Stimulated activated naive B cell treated with anti-CD40 and anti-IgM and Interleukin-4, amounts not matched to agents 10 μg/mL and 1 μg/mL and 100 μg/mL, for 72 hours (primary cell): ENCODE measurements around the gene F7.
"Not testable (repeated sequence)": the region's sequence is repeated elsewhere in the genome, so short reads cannot be mapped to it uniquely, and the experiment has no call there.

Experiments
- ATAC-seq, 2 donors: fragments of 150-1000 bp; cut with Tn5 transposase; replicated peaks; 2 replicates each; pipeline ENCODE4 v1.10.0; 2021; ENCODE audit warnings: moderate library complexity in 1 of 2
- DNase-seq: peaks from one replicate; pipeline ENCODE4 v3.0.0; 2021
- H3K27ac Mint-ChIP-seq: one replicate; pipeline ENCODE4 v1.8.0; 2022; ENCODE audit warnings: mild to moderate bottlenecking, mixed read lengths
- H3K27me3 Mint-ChIP-seq, 2 donors: one replicate each; pipeline ENCODE4 v1.8.0; 2022; ENCODE audit warnings: mixed read lengths in 2 of 2
- H3K36me3 Mint-ChIP-seq, 2 donors: one replicate each; pipeline ENCODE4 v1.8.0; 2022; ENCODE audit warnings: mixed read lengths in 2 of 2, mild to moderate bottlenecking in 1 of 2
- H3K4me1 Mint-ChIP-seq, 2 donors: one replicate each; pipeline ENCODE4 v1.8.0; 2022; ENCODE audit warnings: mixed read lengths in 2 of 2, mild to moderate bottlenecking in 1 of 2
- H3K4me3 Mint-ChIP-seq, 2 donors: one replicate each; pipeline ENCODE4 v1.8.0; 2022; ENCODE audit warnings: mild to moderate bottlenecking in 2 of 2, mixed read lengths in 2 of 2, moderate library complexity in 1 of 2
- H3K9me3 Mint-ChIP-seq, 2 donors: one replicate each; pipeline ENCODE4 v1.8.0; 2022; ENCODE audit warnings: mixed read lengths in 2 of 2, mild to moderate bottlenecking in 1 of 2

F7 gene

GRCh38 chr13:113077953-113078901 lies 27.4 kb upstream of the F7 start:
- Mint-ChIP-seq H3K36me3 (peaks cover 28 to 30% of the 10 kb centered on the region in 2 donors), H3K27me3 (no peaks in the 10 kb centered on the region), H3K4me1 (no peaks in the 10 kb centered on the region), H3K27ac (no peak overlapping the region), H3K9me3 (no peaks in the 10 kb centered on the region), H3K4me3 (no peak overlapping the region)
- no peak for DNase-seq
- ATAC-seq: no peak

DNA sequence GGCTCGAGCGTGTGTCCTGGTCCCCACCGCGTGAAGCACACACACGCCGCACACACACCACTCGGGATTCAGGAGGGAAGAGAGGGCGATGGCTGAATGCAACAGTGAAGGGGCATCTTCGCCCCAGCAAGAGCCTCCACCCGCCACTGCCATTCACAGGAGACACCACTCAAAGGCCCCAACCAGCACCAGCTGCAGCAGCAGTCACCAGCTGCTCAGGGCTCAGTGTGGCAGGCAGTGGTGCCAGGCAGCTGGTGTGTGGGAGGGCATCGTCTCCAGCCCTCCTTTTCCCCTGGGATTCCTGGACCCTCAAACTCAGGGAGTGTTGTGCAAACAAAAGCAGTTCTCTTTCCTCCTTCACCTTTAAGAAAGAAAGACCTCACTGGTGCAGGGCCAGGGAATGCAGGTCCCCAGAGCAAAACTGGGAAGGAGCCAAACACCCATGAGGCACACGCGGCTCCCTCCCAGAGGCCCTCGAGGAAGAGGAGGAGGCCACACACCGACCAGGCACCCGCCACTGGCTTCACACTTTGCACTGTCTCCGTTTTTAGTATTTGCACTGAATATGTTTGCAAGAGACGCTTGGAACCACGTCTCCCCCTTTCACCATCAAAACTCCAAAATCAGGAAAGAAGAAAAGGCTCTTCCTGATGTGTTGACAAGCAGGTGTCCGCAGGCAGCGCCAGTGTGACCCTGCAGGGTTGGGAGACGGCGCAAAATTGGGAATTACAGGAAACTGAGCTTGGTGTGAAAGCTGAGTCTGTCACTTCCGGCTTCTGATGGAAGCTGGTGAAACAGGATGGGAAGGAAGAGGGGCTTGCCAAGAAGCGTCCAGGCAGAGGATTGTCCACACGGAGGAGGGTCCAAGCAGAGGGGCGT lies 26.4 kb upstream of the F7 start:
- no peak overlapping the region for H3K27ac Mint-ChIP-seq
- peaks cover 26 to 28% of the 10 kb centered on the region in 2 donors for H3K36me3 Mint-ChIP-seq
- H3K4me1 Mint-ChIP-seq: no peaks in the 10 kb centered on the region
- ATAC-seq (no peak), DNase-seq (no peak)
- no peak overlapping the region for H3K4me3 Mint-ChIP-seq
- no peaks in the 10 kb centered on the region for H3K27me3 Mint-ChIP-seq
- no peaks in the 10 kb centered on the region for H3K9me3 Mint-ChIP-seq

DNA sequence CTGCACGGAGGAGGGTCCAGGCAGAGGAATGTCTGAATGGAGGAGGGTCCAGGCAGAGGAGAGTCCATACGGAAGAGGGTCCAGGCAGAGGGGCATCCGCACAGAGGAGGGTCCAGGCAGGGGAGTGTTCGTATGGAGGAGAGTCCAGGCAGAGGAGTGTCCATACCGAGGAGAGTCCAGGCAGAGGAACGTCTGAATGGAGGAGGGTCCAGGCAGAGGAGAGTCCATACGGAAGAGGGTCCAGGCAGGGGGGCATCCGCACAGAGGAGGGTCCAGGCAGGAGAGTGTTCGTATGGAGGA lies 25.9 kb upstream of the F7 start:
- not testable (repeated sequence) for ATAC-seq, H3K9me3 Mint-ChIP-seq, H3K27ac Mint-ChIP-seq, DNase-seq, H3K4me1 Mint-ChIP-seq, H3K4me3 Mint-ChIP-seq, H3K27me3 Mint-ChIP-seq
- H3K36me3 Mint-ChIP-seq: peaks cover 23 to 26% of the 10 kb centered on the region in 2 donors

GRCh38 chr13:113080361-113080831 lies 25.2 kb upstream of the F7 start:
- no peak overlapping the region for H3K4me3 Mint-ChIP-seq
- no peak for ATAC-seq

DNA sequence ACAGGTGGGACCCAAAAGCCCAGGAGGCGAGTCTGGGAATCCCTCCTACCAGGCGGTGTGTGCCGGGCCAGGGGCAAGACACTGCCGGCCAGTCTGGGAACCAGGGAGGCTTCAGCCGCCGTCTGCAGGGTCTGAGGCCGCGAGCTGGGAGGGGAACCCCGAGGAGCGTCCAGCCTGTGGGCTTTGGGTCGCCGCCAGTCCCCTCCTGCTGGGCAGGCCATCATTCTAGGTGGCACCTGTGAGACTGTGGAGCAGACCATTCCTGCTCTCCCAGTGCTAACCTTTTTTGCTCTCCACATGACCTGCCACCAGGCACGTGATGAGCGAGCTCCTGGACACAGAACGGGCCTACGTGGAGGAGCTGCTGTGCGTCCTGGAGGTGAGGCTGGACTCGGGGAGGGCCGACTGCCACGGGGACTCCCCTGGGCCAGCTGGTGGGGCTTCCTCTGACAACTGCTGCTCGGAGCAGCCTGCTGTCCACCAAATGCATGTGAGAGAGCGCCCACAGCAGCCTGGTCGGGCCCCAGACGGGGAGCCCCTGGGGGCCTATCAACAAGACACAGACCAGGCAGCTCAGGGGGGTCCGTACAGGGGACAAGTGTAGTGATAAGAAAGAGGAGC lies 24.6 kb upstream of the F7 start:
- no peaks in the 10 kb centered on the region for H3K27me3 Mint-ChIP-seq
- ATAC-seq (no peak), DNase-seq (no peak)
- no peak overlapping the region for H3K4me3 Mint-ChIP-seq
- no peak overlapping the region for H3K27ac Mint-ChIP-seq
- no peaks in the 10 kb centered on the region for H3K9me3 Mint-ChIP-seq
- H3K36me3 Mint-ChIP-seq: peaks cover 19 to 20% of the 10 kb centered on the region in 2 donors
- no peaks in the 10 kb centered on the region for H3K4me1 Mint-ChIP-seq

More at GRCh38 chr13:113080361-113080831, 25.2 kb upstream of the F7 start:
- no peak for DNase-seq
- peaks cover 25% of the 10 kb centered on the region in 2 donors for H3K36me3 Mint-ChIP-seq
- H3K4me1 Mint-ChIP-seq: no peaks in the 10 kb centered on the region
- no peak overlapping the region for H3K27ac Mint-ChIP-seq
- no peaks in the 10 kb centered on the region for H3K27me3 Mint-ChIP-seq
- H3K9me3 Mint-ChIP-seq: no peaks in the 10 kb centered on the region

DNA sequence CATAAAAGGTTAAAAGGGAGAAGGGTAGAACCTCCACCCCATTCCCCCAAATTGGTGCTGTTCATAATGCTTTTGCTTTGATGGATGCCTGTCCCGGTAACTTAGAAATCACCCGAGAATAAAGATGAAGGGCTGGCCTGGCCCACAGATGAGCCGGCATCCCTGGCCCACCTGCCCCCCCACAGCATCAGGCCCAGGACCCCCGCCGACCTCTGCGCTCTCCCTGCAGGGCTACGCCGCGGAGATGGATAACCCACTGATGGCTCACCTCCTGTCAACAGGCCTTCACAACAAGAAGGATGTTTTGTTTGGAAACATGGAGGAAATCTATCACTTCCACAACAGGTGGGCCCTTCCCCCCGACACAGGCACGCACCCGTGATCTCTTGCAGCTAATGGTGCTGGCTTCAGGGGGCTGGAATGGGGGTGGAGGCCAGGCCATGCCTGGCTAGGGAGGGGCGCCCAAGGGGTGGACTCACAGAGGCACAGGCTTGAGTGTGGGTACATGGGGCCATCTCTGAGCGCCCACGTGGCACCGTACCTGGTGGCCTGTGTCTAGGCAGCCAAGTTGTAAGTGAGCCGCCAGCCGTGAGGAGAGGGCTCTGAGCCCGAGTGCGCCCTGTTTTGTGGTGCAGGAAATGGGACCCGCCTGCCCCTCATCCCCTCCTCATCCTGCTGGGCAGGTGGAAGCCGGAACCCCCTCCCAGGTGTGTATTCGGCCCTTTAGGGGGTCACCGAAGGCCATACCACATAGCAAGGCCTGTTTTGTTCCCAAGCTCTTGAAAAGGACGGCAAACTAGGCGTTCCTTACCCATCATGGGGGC lies 23.2 kb upstream of the F7 start:
- DNase-seq: no peak
- Mint-ChIP-seq H3K4me3 (no peak overlapping the region), H3K9me3 (no peaks in the 10 kb centered on the region), H3K36me3 (peaks cover 16 to 17% of the 10 kb centered on the region in 2 donors), H3K27ac (no peak overlapping the region), H3K27me3 (no peaks in the 10 kb centered on the region), H3K4me1 (no peaks in the 10 kb centered on the region)
- no peak for ATAC-seq

- Mint-ChIP-seq H3K9me3 (no peaks in the 10 kb centered on the region), H3K27me3 (no peaks in the 10 kb centered on the region), H3K4me3 (no peak overlapping the region)
Measured at GRCh38 chr13:113083022-113083373, 22.6 kb upstream of the F7 start.

DNA sequence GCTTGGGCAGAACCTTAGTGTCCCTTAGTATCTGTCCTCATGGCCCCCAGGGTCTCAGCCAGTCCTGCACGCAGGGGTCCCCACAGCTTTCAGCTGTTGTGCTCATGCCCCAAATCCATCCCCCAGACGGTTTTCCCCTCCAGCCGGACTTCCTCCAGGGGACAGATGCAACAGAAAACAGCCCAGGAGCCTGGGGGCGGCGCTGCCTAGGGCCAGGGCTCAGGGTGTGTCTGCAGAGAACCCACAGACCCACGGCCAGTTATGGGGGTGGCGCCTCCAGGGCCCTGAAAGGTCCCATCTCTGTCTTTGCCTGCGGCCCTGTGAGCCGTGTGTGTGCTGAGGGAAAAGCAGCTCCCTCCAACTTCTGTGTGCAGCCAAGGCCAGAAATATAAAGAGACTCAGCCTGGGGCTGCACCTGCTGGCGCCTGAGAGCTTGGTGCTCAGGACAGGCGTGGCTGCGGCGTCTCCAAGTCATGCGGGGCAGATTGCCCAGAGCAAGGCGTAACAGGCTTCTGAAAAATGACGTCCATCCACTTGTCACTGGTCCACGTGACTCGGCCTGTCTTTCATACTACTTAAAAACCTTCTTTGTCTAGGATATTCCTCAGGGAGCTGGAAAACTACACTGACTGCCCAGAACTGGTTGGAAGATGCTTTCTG lies 22.1 kb upstream of the F7 start:
- H3K27ac Mint-ChIP-seq: no peak overlapping the region
- DNase-seq (no peak), ATAC-seq (no peak)
- H3K4me3 Mint-ChIP-seq: no peak overlapping the region
- H3K36me3 Mint-ChIP-seq: peaks cover 6 to 10% of the 10 kb centered on the region in 2 donors
- no peaks in the 10 kb centered on the region for H3K27me3 Mint-ChIP-seq
- H3K4me1 Mint-ChIP-seq: no peaks in the 10 kb centered on the region
- no peaks in the 10 kb centered on the region for H3K9me3 Mint-ChIP-seq

More at GRCh38 chr13:113083022-113083373, 22.6 kb upstream of the F7 start:
- DNase-seq: no peak
- no peak for ATAC-seq
- H3K27ac Mint-ChIP-seq: no peak overlapping the region
- H3K4me1 Mint-ChIP-seq: no peaks in the 10 kb centered on the region
- H3K36me3 Mint-ChIP-seq: peaks cover 11 to 16% of the 10 kb centered on the region in 2 donors

- DNase-seq (no peak), ATAC-seq (no peak)
- H3K9me3 Mint-ChIP-seq: no peaks in the 10 kb centered on the region
- no peak overlapping the region for H3K4me3 Mint-ChIP-seq
- no peaks in the 10 kb centered on the region for H3K4me1 Mint-ChIP-seq
- no peaks in the 10 kb centered on the region for H3K27me3 Mint-ChIP-seq
- H3K27ac Mint-ChIP-seq: no peak overlapping the region
- peaks cover 6 to 14% of the 10 kb centered on the region in 2 donors for H3K36me3 Mint-ChIP-seq
Measured at GRCh38 chr13:113084094-113084942, 21.3 kb upstream of the F7 start.

DNA sequence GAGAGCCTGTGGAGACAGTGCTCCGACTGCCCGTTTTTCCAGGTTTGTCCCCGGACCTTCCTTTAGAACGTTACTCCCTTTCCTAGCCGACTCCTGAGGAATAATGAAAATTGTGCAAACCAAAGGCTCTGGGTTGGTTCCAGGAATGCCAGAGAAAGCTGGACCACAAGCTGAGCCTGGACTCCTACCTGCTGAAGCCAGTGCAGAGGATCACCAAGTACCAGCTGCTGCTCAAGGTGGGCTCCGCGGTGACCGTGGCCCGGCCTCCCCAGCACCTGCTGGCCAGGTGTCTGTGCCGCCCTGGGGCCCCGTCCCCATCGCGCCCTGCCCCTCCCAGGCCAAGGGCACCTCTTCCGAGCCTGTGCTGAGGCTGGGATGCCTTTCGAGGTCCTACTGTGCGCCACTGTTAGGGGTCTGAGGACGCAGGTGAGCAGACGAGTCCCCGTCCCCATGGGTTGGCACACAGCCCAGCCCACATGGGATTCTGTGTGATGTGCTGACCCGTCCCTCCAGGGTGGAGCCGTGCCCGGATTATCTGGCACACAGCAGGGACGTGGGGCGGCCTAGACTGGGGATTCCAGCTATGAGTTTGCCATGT lies 20.5 kb upstream of the F7 start:
- Mint-ChIP-seq H3K27me3 (no peaks in the 10 kb centered on the region), H3K4me3 (no peak overlapping the region), H3K36me3 (peaks cover 4 to 14% of the 10 kb centered on the region in 2 donors), H3K9me3 (no peaks in the 10 kb centered on the region), H3K27ac (no peak overlapping the region), H3K4me1 (no peaks in the 10 kb centered on the region)
- ATAC-seq (no peak), DNase-seq (no peak)

GRCh38 chr13:113086031-113086750 lies 19.4 kb upstream of the F7 start:
- H3K4me3 Mint-ChIP-seq: no peak overlapping the region
- no peaks in the 10 kb centered on the region for H3K4me1 Mint-ChIP-seq
- ATAC-seq: no peak
- H3K27me3 Mint-ChIP-seq: no peaks in the 10 kb centered on the region
- peaks cover 4 to 17% of the 10 kb centered on the region in 2 donors for H3K36me3 Mint-ChIP-seq
- H3K9me3 Mint-ChIP-seq: no peaks in the 10 kb centered on the region
- DNase-seq: no peak
- no peak overlapping the region for H3K27ac Mint-ChIP-seq
